Fibroblast of skin of right quadriceps (primary cell): ENCODE results near the gene PODXL2.

Experiments used
- DNase-seq: peaks from one replicate; pipeline ENCODE4 v3.0.0-alpha.2; 2013

PODXL2 gene

DNA sequence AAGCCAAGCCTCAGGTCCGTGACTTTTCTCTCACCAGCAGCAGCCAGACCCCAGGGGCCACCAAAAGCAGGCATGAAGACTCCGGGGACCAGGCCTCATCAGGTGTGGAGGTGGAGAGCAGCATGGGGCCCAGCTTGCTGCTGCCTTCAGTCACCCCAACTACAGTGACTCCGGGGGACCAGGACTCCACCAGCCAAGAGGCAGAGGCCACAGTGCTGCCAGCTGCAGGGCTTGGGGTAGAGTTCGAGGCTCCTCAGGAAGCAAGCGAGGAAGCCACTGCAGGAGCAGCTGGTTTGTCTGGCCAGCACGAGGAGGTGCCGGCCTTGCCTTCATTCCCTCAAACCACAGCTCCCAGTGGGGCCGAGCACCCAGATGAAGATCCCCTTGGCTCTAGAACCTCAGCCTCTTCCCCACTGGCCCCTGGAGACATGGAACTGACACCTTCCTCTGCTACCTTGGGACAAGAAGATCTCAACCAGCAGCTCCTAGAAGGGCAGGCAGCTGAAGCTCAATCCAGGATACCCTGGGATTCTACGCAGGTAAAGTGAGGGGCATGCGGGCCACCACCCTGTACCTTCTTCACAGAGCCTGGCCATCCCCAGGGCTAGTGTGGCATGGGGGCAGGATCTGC is 31.8 kb downstream of the PODXL2 start:
- DNase-seq: no peak

GRCh38 chr3:127661600-127661999 is 32.6 kb downstream of the PODXL2 start:
- no peak for DNase-seq

- no peak for DNase-seq
Observed at GRCh38 chr3:127662001-127662469, 33.0 kb downstream of the PODXL2 start.

- no peak for DNase-seq
Observed at GRCh38 chr3:127663151-127663550, 34.2 kb downstream of the PODXL2 start.

DNA sequence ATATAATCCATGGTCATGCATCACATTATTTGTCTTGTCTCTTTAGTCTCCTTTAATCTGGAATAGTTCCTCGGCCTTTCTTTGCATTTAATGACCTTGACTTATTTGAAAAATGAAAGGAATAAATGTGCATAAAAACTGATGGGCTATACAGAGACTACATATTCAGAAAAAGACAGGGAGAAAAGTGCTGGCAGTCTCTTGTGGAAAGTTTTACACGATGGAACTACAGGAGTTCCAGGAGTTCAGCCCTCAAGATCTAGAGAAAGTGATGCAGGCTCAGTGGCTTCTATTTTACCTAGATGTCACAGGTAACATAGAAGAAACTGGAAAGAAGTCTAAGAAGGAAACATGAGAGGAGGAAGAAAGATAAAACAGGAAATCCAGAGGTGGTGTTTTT is 36.2 kb downstream of the PODXL2 start:
- DNase-seq: no peak

DNA sequence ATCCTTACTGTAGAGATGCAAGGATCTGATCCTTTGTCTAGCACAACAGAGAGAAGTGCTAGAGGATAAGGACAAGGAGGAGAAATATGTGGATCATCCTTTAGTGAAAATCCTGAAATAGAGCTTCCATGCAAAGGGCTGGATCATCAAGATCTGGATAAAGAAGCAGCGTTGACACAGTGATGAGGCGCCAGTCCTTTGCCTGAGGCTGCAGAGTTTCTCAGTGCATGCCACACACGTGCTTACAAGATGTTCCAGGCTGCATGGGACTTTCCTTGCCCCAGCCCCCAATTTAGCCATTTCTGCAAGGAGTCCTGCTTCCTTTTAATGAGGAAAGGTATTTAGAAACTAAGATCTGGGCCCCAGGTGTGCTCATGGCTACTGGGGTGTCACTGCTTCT is 36.6 kb downstream of the PODXL2 start:
- no peak for DNase-seq

GRCh38 chr3:127666676-127667075 is 37.7 kb downstream of the PODXL2 start:
- DNase-seq: no peak

- DNase-seq: no peak
Observed at GRCh38 chr3:127667119-127667681, 38.2 kb downstream of the PODXL2 start.

DNA sequence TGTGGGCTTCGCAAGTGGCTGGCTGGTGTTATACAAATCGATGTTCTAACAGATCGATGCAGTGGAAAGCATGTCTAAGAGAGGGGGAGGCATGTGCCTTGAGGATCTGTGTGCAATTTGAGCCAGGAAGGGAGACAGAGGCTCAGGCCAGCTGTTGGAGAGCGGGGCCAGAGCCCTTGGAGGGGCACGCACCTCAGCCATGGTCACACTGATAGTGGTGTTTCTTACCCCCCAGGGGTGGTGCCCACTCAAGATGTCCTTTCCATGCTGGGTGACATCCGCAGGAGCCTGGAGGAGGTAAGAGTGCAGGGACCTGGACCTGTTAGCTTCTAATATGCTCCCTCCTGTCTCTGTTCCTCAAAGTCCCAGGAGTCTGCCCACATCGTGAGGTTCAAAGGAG is 39.9 kb downstream of the PODXL2 start:
- DNase-seq: no peak

- DNase-seq: no peak
Observed at GRCh38 chr3:127669541-127670228, 40.7 kb downstream of the PODXL2 start.

- no peak for DNase-seq
Observed at GRCh38 chr3:127670229-127670559, 41.2 kb downstream of the PODXL2 start.

GRCh38 chr3:127670761-127671522 is 42.0 kb downstream of the PODXL2 start:
- DNase-seq: no peak

DNA sequence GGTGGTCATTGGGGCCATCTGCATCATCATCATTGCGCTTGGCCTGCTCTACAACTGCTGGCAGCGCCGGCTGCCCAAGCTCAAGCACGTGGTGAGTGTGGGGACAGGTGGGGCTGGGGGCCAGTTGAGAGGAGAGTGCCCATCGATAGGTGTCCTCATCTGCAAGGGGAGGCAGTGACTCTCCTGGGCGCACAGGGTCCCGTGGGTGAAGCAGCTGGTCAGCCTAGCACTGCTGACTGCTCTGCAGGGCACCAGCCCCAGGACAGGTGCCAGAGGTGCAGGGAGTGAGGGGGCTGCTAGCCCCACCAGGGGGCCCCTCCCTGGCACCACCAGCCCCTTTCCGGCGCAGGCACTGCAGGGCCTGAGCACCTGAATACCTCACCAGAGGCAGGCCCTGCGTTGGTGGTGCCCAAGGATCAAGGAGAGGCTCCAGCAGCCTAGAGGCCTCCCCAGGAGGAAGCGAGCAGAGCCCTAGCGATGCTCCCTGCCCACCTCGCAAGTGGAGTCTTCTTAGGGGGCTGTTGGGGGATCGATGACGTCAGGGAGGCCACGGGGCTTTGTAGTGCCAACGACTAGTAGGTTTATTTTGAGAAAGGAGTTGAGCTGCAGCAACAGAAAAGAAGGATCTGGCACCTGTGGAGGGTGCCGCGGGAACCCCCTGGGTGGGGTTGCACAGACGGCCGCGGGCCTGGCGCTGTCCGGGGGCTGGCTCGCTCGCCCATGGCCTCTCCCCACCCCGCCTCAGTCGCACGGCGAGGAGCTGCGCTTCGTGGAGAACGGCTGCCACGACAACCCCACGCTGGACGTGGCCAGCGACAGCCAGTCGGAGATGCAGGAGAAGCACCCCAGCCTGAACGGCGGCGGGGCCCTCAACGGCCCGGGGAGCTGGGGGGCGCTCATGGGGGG is 42.8 kb downstream of the PODXL2 start:
- no peak for DNase-seq

GRCh38 chr3:127672429-127673190 is 43.6 kb downstream of the PODXL2 start, which contains the start of gene ABTB1:
TSS of gene ABTB1 (plus strand) at chr3:127672952. CDS start at chr3:127673026, 74 bp downstream.
- DNase-seq: peak; percentile 82

DNA sequence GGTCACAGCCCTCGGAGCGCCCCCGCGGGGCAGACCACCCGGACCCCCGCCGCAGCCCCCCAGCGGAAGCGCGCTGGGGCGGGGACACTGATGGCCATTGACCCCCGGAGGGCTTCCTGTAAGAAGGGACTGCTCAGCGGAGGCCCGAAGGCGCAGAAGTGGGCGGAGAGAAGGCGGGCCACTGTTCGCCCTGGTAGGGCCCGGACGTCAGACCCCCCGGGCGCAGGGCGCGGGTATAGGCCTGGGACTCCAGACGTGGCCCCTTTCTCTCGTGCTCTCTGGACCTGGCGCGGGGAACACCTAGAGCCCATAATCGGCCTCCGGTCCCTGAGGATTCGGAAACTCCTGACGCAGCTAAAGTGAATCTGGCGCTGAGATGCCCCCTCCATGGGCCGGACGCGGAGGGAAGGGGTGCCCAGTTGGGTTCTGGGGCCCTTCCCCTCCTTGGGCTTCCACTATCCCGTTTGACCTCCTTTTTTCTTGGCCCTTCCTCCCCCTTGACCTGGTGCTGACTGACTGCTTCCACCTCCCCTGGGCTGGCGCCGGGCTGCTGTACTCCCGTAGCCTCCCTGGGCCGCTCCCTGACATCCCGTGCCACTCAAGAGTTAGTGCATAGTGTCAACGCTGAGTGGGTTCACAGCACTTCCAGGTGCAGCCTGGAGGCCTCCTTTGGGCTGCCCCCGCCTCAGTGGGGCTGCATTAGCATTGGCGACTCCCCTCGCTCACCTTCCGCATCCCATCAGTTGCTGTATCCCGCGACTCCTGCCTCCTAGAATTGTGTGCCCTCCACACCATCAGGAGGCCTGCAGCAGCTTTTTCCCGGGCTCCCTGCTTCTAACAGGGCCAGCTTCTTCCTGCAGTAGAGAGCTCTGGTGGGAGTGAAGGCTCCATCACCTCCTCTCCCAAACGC is 44.5 kb downstream of the PODXL2 start:
- DNase-seq: peak; percentile 53

DNA sequence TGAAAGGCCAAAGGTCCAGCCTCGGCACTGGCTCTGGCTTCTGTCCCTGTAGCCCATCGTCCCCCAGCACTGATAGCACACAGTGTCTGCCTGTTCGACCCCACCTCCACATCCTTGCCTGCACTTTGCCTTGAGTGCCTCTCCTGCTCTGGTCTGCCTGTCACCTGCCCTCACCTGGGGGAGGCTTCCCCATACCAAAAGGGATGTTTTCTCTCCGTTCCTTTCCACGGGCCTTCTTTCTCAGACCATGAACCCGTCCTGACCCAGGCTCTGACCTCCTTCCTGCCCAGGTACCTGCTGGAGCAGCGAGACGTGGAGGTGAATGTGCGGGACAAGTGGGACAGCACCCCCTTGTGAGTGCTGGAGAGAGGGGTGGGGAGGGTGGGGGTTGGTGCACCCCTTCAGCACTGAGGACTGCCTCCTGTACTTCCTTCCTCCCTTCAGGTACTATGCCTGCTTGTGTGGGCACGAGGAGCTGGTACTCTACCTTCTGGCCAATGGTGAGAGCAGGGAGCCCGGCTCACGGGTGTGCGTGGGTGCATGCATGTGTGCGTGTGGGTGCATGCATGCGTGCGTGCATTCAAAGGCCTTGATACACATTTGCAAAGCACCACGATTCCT is 45.2 kb downstream of the PODXL2 start:
- no peak for DNase-seq

DNA sequence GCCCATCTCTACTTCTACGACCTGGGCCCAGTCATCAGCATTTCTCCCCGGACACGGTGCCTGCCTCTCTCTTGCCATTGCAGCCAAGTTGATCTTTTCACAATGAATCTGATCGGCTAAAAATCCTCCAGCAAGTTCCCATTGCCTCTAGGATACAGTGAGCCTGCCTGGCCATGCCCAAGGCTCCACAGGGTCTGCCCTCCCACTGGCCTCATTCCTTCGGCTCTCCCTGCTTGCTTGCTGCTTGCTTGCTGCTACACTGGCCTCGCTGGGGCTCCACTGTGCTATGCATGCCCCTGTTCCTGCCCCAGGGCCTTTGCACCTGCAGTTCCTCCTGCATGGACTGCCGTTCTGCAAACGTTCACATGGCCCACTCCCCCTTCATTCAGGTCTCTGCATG is 45.8 kb downstream of the PODXL2 start:
- DNase-seq: no peak

- no peak for DNase-seq
Observed at GRCh38 chr3:127675651-127676391, 46.8 kb downstream of the PODXL2 start.

DNA sequence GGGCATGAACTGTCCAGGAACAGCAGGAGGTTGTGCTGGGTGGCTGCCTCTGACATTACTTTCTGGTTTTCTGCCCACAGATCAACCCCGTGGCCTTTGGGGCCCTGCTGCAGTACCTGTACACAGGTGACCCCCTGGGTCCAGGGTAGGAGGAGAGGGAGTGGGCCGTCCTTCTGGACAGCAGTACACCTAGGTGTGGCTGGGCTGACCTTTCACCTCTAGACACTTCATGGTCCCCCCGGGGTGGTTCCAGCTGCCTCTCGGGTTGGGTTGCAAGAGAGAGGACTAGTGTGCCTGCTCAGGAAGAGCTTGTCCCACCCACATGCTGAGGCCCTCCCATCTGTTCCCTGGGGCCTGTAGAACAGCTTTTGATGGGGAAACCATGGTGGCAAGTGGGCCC is 47.5 kb downstream of the PODXL2 start:
- no peak for DNase-seq
